OCI-LY3 (cell line): ENCODE measurements around the gene CEMIP2.

Experiments
- H2AFZ ChIP-seq: fragments of 200-600, 300-600 bp; shearing (Covaris generic); 2 replicates; pipeline ENCODE4 v1.6.0; 2014; ENCODE audit warnings: antibody characterized with exemption, low read depth, low read length
- H3K27ac ChIP-seq: fragments of 200-600, 300-600 bp; sonication (generic); 2 replicates; pipeline ENCODE4 v1.5.1; 2014; ENCODE audit warnings: mild to moderate bottlenecking, low read length, moderate library complexity, mixed read lengths
- H3K27me3 ChIP-seq: fragments of 200-600, 300-600 bp; sonication (generic); 2 replicates; pipeline ENCODE4 v1.6.1; 2014; ENCODE audit warnings: low read depth, low read length, mixed read lengths
- H3K36me3 ChIP-seq: fragments of 200-600, 300-600 bp; sonication (generic); replicated peaks from 2 replicates; pipeline ENCODE3; 2014; ENCODE audit warnings: low read depth, low read length, mixed read lengths
- H3K4me1 ChIP-seq: fragments of 300-600, 200-600 bp; sonication (generic); 2 replicates; pipeline ENCODE4 v1.6.1; 2014; ENCODE audit warnings: low read length, mixed read lengths
- H3K4me2 ChIP-seq: fragments of 200-600, 300-600 bp; sonication (generic); 2 replicates; pipeline ENCODE4 v1.6.1; 2014; ENCODE audit warnings: low read length, mixed read lengths
- H3K4me3 ChIP-seq: fragments of 300-600, 200-600 bp; sonication (generic); 2 replicates; pipeline ENCODE4 v1.5.1; 2014; ENCODE audit warnings: antibody characterized with exemption, mild to moderate bottlenecking, low read length, moderate library complexity
- H3K79me2 ChIP-seq: fragments of 300-600, 200-600 bp; shearing (Covaris generic); 2 replicates; pipeline ENCODE4 v1.6.1; 2014; ENCODE audit warnings: mild to moderate bottlenecking, low read length, mixed read lengths
- H3K9ac ChIP-seq: fragments of 300-600, 200-600 bp; shearing (Covaris generic); 2 replicates; pipeline ENCODE4 v1.6.0; 2014; ENCODE audit warnings: mild to moderate bottlenecking, low read length, moderate library complexity
- H3K9me3 ChIP-seq: fragments of 200-600, 300-600 bp; shearing (Covaris generic); 2 replicates; pipeline ENCODE4 v1.6.1; 2014; ENCODE audit warnings: low read length, mixed read lengths; ENCODE audit not compliant: insufficient read depth
- H4K20me1 ChIP-seq: fragments of 200-600, 300-600 bp; sonication (generic); 2 replicates; pipeline ENCODE4 v1.6.1; 2016; ENCODE audit warnings: low read length, mixed read lengths; ENCODE audit not compliant: insufficient read depth
- CTCF ChIP-seq: fragments of 200-600, 300-600 bp; sonication (generic); IDR thresholded peaks from 2 replicates; pipeline ENCODE4 v1.5.1; 2014; ENCODE audit warnings: antibody characterized with exemption, low read length, low read depth
- EZH2phosphoT487 ChIP-seq: fragments of 200-600 bp; shearing (Covaris generic); IDR thresholded peaks from 2 replicates; pipeline ENCODE4 v1.6.1; 2018; ENCODE audit warnings: antibody characterized with exemption, mixed run types, low read depth

CEMIP2 gene

GRCh38 chr9:71755869-71756268 is 12.4 kb downstream of the CEMIP2 start:
- no peak for TF ChIP-seq EZH2phosphoT487
- no peak for TF ChIP-seq CTCF
- Histone ChIP-seq H3K27me3 (peaks cover 25% of the 10 kb centered on the region), H2AFZ (no peak overlapping the region), H4K20me1 (no peaks in the 10 kb centered on the region), H3K4me3 (no peak overlapping the region), H3K36me3 (no peaks in the 10 kb centered on the region), H3K27ac (no peak overlapping the region), H3K4me1 (no peaks in the 10 kb centered on the region), H3K79me2 (no peaks in the 10 kb centered on the region), H3K9ac (no peak overlapping the region), H3K4me2 (no peak overlapping the region), H3K9me3 (no peaks in the 10 kb centered on the region)

GRCh38 chr9:71755230-71755629 is 13.1 kb downstream of the CEMIP2 start:
- Histone ChIP-seq H3K36me3 (no peaks in the 10 kb centered on the region), H3K79me2 (no peaks in the 10 kb centered on the region), H3K27ac (no peak overlapping the region), H3K9ac (no peak overlapping the region), H3K9me3 (no peaks in the 10 kb centered on the region), H3K4me3 (no peak overlapping the region), H3K4me2 (no peak overlapping the region), H4K20me1 (no peaks in the 10 kb centered on the region), H3K27me3 (peaks cover 25% of the 10 kb centered on the region), H2AFZ (no peak overlapping the region), H3K4me1 (no peaks in the 10 kb centered on the region)
- no peak for TF ChIP-seq CTCF
- no peak for TF ChIP-seq EZH2phosphoT487

- H3K36me3 ChIP-seq = no peaks in the 10 kb centered on the region
- no peaks in the 10 kb centered on the region for H4K20me1 ChIP-seq
- H3K27me3 ChIP-seq = peaks cover 23% of the 10 kb centered on the region
- H3K27ac ChIP-seq = no peak overlapping the region
- H3K4me2 ChIP-seq = no peak overlapping the region
- H3K4me1 ChIP-seq = no peaks in the 10 kb centered on the region
- H3K9ac ChIP-seq = no peak overlapping the region
- no peak for TF ChIP-seq EZH2phosphoT487
- TF ChIP-seq CTCF = no peak
- H3K9me3 ChIP-seq = no peaks in the 10 kb centered on the region
- H2AFZ ChIP-seq = no peak overlapping the region
- no peak overlapping the region for H3K4me3 ChIP-seq
- H3K79me2 ChIP-seq = no peaks in the 10 kb centered on the region
These were observed 14.2 kb downstream of the CEMIP2 start for GRCh38 chr9:71754151-71754550.

GRCh38 chr9:71752928-71753327 is 15.4 kb downstream of the CEMIP2 start:
- peaks cover 11% of the 10 kb centered on the region for H3K27me3 ChIP-seq
- H3K27ac ChIP-seq = no peak overlapping the region
- H2AFZ ChIP-seq = no peak overlapping the region
- H3K4me3 ChIP-seq = no peak overlapping the region
- H3K4me1 ChIP-seq = no peaks in the 10 kb centered on the region
- H3K9me3 ChIP-seq = no peaks in the 10 kb centered on the region
- H4K20me1 ChIP-seq = no peaks in the 10 kb centered on the region
- no peaks in the 10 kb centered on the region for H3K79me2 ChIP-seq
- TF ChIP-seq EZH2phosphoT487 (no peak), CTCF (no peak)
- no peak overlapping the region for H3K4me2 ChIP-seq
- H3K9ac ChIP-seq = no peak overlapping the region
- no peaks in the 10 kb centered on the region for H3K36me3 ChIP-seq
